ENCODE measurements around the gene UNC45B.
"Not testable (repeated sequence)": the region's sequence is repeated elsewhere in the genome, so short reads cannot be mapped to it uniquely, and the experiment has no call there.

The UNC45B gene

DNA sequence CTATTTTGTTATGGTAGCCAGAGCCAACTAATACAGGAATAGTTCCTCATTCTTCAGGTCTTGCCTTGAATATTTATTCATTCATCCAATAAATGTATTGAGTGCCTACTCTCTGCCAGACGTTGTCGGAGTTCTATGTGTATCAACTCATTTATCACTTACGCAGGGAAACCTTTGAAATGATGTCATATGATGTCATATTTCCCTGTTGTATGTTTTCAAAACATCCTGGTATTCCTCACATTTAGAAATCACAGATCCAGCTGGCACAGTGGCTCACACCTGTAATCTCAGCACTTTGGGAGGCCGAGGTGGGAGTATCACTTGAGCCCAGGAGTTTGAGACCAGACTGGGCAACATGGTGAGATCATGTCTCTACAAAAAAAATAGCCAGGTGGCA, 2.8 kb upstream of the UNC45B start:
- no peak for DNase-seq

DNA sequence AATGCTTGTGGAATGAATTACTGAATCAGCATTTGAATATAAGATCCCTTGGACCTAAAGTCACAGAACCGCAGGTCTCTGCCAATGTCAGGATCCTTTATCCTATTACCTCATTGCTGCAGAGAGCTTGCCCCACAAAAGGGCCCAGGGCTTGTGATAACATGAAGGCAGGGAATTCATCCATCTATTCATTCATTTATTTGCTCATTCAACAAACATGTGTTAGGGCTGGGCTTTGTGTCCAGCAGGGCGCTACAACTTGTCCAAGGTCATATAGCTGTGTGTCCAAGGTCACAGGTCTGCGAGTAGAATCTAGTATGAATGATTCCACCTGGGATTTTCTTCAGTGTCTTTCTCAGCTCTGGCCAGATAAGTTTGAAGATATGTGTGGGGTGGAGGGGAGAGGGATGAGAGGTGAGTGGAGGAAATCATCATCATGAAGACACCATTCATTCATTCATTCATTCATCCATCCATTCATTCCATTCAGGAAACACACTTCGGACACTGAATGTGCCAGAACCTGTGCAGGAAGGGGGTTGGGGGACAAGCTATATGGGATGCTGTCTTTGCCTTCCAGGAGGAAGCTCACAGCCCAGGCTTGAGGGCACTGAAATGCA, 1.3 kb upstream of the UNC45B start:
- no peak for DNase-seq

DNA sequence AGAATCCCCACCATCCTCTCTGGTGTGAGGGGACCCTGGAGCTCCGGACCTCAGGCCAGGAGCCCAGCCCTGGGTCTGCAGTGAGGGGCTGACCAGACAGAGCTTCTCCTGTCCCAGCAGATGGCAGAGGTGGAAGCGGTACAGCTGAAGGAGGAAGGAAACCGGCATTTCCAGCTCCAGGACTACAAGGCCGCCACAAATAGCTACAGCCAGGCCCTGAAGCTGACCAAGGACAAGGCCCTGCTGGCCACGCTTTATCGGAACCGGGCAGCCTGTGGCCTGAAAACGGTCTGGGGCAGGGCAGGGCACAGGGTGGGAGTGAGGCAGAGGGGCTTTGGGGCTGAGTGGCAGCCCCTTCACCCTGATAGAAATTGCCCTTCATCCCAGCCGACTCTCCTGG, 527 bp downstream of the UNC45B start:
- DNase-seq = no peak

DNA sequence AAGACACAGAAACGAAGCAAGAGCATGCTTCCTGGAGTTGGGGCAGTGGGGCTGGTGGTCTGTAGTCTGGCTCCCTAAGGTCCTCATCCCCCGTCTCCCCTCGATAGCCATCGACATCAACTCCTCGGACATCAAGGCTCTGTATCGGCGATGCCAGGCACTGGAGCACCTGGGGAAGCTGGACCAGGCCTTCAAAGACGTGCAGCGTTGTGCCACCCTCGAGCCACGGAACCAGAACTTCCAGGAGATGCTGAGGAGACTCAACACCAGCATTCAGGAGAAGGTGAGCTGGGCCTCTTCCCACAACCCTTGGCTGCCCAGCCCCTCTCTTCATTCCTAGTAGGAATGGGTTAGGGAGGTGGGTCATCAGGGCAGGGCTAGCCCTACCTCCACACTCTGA, 2.3 kb downstream of the UNC45B start:
- no peak for DNase-seq

DNA sequence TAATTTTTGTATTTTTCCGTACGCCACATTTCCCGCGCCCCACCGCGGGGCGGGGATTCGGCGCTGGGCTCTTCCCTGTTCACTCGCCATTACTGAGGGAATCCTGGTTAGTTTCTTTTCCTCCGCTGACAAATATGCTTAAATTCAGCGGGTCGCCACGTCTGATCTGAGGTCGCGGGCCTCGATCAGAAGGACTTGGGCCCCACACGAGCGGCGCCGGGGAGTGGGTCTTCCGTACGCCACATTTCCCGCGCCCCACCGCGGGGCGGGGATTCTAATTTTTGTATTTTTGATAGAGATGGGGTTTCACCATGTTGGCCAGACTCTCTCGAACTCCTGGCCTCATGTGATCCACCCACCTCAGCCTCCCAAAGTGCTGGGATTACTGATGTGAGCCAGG, 3.5 kb downstream of the UNC45B start:
- DNase-seq = not testable (repeated sequence)

DNA sequence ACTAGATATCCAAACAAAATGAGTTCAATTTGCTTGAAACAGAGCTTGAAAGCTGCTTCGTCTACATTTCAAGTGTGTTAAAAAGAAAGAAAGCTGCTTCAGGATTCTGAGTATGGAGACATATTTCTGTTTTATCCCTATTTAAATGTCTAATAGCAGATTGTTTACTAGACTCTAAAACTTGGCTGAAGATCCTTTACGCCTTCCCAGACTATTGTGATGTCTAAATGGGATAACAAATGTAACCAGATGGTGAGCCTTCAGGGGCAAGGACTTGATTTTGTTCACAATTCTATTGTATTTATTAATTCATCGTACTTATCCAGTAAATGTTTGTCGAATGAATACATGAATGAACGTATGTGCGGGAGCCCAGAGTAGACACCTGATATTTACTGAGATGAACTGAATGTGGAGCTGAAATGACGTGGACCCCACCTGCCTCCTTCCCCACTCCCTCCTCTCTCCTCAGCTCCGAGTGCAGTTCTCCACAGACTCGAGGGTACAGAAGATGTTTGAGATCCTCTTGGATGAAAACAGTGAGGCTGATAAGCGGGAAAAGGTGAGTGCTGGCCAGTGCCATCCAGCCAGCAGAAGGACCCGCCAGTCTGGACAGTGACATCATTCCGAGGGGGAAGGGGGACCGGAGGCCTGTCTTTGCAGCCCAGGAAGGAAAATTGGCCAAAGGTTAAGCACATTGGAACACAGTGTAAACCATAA, 5.0 kb downstream of the UNC45B start:
- DNase-seq = no peak

DNA sequence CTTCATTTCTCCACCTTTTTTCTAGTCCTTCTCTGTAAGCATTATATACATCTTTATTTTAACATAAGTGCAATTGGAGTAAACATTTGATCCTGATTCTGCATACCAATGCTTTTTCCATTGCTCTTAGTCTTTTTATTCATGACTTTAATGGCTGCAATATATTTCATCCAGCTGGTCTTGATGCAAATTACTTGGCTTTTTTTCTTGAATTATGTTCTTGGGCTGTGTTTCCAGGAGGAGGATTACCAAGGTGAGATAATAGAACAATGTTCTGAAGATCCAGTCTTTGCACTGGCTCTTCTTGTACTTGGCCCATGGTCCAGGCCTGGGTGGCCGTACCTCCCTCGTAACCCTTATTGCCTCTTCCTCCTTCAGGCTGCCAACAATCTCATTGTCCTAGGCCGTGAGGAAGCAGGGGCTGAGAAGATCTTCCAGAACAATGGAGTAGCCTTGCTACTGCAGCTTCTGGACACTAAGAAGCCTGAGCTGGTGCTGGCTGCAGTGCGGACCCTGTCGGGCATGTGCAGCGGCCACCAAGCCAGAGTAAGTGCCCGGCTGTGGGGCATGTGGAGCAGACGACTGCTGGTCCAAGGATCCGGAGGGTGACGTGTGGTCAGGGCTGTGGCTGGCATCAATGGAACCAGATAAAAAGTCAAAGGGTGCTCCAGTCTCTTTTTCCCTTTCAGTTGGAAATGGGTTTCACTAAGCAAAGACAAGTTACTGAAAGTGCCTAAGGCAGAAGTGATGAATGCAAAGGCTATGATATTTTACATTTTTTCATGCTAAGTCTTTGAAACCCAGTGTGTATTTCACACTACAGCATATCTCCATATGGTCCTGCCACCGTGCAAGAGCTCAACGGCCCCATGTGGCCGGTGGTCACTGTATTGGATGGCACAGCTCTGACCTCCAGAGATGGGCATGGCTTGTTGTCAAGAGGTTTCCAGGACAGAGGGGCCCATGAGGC, 6.9 kb downstream of the UNC45B start:
- no peak for DNase-seq

DNA sequence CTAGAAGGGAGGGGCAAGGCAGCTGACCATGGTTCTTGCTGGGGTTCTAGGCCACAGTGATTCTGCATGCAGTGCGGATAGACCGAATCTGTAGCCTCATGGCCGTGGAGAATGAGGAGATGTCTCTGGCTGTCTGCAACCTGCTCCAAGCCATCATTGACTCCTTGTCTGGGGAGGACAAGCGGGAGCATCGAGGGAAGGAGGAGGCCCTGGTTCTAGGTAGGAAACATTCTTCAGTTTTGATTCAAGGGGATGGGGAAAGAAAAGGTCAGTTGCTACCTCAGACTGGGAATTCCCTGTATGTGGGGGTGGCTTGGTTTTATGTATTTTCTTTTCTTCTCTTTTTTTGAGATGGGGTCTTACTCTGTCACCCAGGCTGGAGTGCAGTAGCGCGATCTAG, 7.6 kb downstream of the UNC45B start:
- no peak for DNase-seq

DNA sequence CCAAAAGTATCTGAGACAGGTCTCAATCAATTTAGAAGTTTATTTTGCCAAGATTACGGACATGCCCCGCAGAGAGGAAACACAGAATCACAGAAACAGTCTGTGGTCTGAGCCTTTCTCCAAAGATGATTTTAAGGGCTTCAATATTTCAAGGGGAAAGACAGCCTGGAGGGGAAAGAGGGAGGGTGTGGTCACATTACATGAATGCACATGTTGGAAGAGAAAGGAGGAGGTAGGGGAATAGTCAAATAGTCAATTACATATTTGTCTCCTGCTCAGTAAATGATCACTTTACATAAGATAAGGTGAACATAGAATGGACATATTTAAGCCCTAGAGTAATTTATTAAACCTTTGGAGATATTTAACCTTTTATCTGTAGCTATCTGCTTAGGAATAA, 12.3 kb downstream of the UNC45B start:
- no peak for DNase-seq

DNA sequence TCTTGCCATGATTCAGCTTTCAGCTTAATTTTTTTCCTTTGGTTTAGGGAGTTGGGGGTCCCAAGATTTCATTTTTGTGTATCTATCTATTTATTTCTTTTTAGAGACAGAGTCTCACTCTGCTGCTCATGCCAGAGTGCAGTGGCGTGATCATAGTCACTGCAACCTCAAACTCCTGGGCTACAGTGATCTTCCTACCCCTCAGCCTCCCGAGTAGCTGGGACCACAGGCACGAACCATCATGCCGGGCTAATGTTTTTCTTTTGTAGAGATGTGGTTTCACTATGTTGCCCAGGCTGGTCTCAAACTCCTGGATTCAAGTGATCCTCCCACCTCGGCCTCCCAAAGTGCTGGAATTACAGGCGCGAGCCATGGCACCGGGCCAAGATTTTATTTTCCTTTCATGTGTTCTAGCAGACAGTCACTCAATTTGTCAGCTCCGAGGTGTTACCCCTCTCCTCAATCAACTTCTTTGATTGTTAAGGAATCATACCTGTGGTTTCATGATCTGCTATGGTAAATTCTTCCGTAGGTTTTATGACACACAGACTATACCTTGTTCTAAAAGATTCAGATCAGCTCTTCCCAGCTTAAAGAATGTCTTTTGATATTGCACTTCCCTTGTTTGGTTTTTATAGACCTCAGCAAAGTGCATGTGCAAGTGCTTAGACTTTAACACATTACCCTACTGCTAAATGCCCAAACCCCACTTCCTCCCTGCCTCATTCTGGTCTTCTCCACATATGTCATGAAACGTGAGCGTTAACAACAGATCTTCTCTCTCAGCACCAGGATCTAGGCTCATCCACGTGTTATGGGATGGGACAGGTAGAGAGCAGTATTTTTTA, 13.0 kb downstream of the UNC45B start:
- no peak for DNase-seq

DNA sequence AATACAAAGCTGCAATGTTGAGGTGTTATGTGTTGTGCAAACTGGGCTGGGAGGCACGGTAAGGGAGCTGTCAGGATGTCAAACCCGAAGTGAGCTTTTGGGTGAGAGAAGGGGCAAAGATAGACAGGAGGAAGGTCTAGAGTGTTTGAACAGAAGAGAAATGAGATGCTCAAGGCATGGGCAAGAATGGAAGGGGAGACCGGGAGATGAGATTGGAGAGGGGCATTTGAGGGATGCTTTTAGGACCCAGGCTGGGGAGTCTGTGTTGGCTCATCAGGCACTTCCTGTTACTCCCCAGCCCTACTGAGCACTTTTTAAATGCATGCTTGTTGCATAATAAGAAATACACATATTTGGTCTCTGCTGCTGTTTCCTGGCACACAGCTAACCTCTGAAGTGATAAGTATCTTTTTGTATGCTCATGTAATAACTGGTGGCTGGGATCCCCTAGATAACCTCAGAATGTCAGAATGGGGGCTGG, 13.7 kb downstream of the UNC45B start:
- no peak for DNase-seq

DNA sequence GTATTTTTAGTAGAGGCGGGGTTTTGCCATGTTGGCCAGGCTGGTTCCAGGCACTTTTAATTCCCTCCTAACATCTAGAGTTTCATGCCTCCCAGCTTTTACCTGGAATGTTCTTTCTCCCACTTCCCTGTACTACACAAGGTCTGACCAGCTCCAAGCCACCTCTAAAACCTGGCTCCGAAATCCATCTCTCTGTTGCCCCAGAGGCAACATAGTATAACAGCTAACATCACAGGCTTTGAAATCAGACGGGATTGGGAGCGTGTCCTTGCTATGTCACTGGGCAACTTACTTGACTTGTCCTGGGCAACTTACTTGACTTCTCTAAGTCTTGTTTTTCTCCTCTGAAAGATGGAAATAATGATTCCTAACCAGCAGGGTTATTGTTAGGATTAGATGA, 15.1 kb downstream of the UNC45B start:
- no peak for DNase-seq

DNA sequence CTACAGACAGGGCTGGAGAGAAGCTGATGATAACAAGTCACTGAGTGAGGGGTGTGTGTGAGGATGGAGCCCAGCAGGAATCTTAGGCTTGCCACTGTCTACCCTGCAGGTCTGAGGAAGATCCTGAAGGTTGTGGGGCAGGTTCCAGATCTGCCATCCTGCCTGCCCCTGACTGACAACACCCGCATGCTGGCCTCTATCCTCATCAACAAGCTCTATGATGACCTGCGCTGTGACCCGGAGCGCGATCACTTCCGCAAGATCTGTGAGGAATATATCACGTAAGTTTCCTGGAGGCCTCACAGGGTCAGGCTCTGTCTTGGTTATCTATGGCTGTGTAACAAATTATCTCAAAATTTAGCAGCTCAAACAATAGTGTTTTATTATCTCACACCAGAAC, 16.3 kb downstream of the UNC45B start:
- no peak for DNase-seq

DNA sequence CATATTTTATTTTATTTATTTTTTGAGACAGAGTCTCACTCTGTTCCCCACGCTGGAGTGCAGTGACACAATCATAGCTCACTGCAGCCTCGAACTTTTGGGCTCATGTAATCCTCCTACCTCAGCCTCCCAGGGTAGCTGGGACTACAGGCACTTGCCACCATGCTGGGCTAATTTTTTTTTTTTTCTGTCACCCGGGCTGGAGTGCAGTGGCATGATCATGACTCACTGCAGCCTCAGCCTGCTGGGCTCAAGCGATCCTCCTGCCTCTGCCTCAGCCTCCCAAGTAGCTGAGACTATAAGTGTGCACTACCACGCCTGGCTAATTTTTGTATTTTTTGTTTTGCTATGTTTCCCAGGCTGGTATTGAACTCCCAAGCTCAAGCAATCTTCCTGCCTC, 17.1 kb downstream of the UNC45B start:
- no peak for DNase-seq

DNA sequence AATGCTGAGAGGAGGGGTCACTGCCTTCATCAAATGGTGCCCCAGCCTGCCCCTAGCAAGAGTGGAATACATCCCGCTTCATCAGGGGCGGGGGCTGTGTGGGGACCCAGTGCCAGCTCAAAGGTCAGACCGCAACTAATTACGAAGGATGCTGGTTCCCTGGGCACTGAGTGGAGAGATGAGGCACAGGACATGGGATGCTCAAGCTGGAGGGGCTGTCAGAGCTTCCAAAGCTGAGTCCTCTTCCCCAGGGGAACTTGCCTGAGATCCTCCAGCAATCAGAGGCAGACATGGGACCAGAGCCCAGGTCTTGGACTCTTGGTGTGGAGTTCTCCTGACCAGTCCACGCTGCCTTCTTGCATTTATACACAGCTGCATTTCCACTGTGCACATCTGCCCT, 18.9 kb downstream of the UNC45B start:
- DNase-seq = no peak

DNA sequence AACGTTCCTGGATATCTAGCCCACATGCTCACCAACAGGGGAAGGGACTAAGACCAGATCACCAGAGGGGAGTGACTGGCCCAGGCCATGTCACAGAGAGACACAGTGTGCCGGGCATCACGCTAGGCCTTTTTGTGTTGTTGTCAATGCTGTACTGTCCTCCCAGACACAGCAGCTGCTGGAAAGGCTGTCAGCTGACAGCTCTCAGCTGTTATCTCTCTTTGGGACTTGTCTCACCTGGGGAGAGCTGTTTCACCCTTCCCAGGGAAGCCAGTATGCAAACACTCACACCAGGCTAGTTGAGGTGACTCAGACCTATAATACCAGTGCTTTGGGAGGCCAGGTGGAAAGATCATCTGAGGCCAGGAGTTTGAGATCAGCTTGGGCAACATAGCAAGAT, 19.4 kb downstream of the UNC45B start:
- DNase-seq = no peak

DNA sequence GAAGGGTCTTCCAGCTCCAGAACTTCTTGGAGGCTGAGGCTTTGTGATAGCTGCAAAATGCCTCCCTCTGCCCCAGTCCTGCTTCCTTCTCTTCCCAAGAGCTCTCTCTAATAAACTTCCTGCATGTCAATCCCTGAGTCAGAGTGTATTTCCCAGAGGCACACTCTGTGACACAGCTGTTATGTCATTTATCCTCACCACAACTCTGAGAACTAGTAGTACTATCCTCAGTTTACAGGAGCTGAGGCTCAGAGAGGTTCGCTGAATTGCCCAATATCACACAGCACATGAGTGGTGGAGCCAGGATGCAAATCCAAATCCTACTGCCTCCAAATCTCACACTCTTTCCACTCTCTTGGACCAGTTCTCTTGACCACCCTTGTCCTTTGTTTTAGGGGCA, 20.0 kb downstream of the UNC45B start:
- no peak for DNase-seq

DNA sequence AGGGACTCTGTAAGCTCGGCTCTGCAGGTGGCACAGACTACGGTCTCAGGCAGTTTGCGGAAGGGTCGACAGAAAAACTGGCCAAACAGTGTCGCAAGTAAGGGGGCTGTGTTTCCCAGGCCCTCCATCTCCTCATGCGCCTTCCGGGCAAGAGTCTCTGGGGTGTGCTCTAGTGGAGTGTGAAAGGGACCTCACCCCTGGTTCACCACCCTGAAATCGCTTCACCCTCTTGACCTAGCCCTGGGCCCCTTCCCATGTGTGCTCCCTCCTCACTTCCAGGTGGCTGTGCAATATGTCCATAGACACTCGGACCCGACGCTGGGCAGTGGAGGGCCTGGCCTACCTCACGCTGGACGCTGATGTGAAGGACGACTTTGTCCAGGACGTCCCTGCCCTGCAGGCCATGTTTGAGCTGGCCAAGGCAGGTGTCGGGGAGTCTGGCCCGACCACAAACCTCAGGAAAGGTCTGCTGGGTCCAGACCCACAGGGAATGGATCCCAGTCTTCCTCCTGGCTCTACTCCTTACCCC, 22.3 kb downstream of the UNC45B start:
- peak; percentile 40 for DNase-seq

DNA sequence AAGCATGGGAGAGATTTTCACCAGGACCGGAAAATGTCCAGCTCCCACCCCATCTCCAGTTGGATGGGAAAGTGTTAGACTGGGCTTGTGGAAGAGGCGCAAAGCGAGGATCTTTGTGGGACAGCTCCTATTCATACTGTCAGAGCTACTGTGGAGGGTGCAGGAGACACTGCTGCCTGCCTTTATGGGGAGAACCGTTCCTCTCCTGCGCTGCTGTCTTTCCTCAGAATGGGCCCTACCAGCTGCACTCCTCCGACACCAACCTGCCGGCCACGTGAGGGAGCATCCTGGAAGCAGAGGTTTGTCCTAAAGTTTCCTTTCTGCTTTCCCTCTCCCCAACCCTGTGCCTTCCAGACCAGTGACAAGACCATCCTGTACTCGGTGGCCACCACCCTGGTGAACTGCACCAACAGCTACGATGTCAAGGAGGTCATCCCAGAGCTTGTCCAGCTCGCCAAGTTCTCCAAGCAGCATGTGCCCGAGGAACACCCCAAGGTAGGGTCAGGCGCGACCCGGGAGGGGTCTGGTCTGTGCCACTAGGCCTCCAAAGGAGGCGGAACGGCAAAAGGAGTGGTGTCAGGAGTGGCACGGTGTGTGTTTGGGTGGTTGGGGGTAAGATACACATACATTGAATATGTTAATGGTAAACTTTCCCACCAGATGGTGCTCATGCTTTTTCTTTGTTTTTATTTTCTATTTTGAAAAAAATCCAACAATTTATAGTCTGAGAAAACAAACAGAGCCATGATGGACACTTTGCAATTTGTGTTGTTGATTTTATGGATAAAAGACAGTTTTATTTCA, 23.6 kb downstream of the UNC45B start:
- DNase-seq = peak; percentile 34

DNA sequence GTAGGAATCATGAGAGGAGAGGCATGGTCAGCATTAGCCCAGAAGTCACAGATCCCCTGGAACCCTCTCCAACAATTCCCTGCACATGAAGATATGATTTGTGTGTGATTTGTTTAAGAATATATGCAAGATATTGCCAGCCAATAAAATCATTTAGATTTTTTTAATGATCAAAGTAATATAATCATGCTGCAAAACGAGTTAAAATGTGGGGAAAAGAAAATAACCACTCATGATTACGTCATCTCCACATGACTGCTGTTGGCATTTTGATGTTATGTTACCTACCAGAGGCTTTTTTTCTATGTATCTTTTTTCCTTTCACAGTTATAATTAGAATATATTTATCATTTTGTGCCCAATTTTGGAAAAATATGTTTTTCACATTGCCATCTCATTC, 24.2 kb downstream of the UNC45B start:
- no peak for DNase-seq

DNA sequence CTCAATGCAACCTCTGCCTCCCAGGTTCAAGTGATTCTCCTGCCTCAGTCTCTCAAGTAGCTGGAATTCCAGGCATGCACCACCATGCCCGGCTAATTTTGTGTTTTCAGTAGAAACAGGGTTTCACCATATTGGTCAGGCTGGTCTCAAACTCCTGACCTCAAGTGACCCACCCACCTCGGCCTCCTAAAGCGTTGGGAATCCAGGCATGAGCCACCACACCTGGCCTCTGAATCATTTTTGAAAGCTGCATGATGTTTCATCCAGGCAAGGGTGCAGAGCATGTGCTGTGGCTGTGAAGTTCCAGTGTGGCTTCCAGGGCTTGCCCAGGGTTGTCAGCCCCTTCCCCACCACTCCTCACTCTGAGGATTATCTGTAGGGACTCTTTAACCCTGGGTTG, 24.7 kb downstream of the UNC45B start:
- peak; percentile 34 for DNase-seq
